PFSK-1 (cell line): ENCODE measurements around the gene ATG9B.

Source experiments
- FOXP2 ChIP-seq: optimal IDR thresholded peaks from 2 replicates; pipeline ENCODE3; 2011; ENCODE audit warnings: borderline replicate concordance, control low read depth, inconsistent platforms; ENCODE audit not compliant: insufficient read depth; ENCODE audit errors: extremely low read length, extremely low read depth
- POLR2AphosphoS5 ChIP-seq: IDR thresholded peaks from 2 replicates; pipeline ENCODE4 v1.6.1; 2012; ENCODE audit warnings: low read depth, mild to moderate bottlenecking, control low read depth, low read length, moderate library complexity
- SIN3A ChIP-seq: IDR thresholded peaks from 2 replicates; pipeline ENCODE4 v1.6.1; 2012; ENCODE audit warnings: mild to moderate bottlenecking, low read length, moderate library complexity, borderline replicate concordance; ENCODE audit not compliant: insufficient read depth
- TAF1 ChIP-seq: IDR thresholded peaks from 2 replicates; pipeline ENCODE4 v1.6.1; 2012; ENCODE audit warnings: low read length, control low read depth, borderline replicate concordance; ENCODE audit not compliant: insufficient read depth
- TF ChIP-seq, protein P1 (sequence below), 2 experiments: IDR thresholded peaks; 2 replicates each; pipeline versions ENCODE4 v1.6.1 to v1.8.0; 2011 to 2012; ENCODE audit warnings: low read depth in 2 of 2, low read length in 2 of 2, control low read depth in 1 of 2, inconsistent platforms in 1 of 2, mild to moderate bottlenecking in 1 of 2, moderate library complexity in 1 of 2; ENCODE audit not compliant: insufficient read depth in 1 of 2

ATG9B gene

DNA sequence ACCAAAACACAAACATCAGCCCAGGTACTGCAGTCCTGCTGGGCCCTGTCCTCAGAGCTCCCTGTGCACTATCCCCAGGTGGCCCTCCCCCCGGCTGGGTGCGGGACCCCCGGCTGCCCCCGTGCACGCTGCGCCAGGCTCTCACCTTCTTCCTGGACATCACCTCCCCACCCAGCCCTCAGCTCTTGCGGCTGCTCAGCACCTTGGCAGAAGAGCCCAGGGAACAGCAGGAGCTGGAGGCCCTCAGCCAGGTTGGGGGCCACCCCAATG is 14.3 kb downstream of the ATG9B start:
- TF ChIP-seq, protein P1, sequence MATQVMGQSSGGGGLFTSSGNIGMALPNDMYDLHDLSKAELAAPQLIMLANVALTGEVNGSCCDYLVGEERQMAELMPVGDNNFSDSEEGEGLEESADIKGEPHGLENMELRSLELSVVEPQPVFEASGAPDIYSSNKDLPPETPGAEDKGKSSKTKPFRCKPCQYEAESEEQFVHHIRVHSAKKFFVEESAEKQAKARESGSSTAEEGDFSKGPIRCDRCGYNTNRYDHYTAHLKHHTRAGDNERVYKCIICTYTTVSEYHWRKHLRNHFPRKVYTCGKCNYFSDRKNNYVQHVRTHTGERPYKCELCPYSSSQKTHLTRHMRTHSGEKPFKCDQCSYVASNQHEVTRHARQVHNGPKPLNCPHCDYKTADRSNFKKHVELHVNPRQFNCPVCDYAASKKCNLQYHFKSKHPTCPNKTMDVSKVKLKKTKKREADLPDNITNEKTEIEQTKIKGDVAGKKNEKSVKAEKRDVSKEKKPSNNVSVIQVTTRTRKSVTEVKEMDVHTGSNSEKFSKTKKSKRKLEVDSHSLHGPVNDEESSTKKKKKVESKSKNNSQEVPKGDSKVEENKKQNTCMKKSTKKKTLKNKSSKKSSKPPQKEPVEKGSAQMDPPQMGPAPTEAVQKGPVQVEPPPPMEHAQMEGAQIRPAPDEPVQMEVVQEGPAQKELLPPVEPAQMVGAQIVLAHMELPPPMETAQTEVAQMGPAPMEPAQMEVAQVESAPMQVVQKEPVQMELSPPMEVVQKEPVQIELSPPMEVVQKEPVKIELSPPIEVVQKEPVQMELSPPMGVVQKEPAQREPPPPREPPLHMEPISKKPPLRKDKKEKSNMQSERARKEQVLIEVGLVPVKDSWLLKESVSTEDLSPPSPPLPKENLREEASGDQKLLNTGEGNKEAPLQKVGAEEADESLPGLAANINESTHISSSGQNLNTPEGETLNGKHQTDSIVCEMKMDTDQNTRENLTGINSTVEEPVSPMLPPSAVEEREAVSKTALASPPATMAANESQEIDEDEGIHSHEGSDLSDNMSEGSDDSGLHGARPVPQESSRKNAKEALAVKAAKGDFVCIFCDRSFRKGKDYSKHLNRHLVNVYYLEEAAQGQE (IDR thresholded peaks at IDR 0.05; ENCODE audit: insufficient read depth in 1 of 2, low read depth in 2 of 2, low read length in 2 of 2): no peak
- TF ChIP-seq SIN3A (no peak), TAF1 (no peak), FOXP2 (no peak), POLR2AphosphoS5 (no peak)

DNA sequence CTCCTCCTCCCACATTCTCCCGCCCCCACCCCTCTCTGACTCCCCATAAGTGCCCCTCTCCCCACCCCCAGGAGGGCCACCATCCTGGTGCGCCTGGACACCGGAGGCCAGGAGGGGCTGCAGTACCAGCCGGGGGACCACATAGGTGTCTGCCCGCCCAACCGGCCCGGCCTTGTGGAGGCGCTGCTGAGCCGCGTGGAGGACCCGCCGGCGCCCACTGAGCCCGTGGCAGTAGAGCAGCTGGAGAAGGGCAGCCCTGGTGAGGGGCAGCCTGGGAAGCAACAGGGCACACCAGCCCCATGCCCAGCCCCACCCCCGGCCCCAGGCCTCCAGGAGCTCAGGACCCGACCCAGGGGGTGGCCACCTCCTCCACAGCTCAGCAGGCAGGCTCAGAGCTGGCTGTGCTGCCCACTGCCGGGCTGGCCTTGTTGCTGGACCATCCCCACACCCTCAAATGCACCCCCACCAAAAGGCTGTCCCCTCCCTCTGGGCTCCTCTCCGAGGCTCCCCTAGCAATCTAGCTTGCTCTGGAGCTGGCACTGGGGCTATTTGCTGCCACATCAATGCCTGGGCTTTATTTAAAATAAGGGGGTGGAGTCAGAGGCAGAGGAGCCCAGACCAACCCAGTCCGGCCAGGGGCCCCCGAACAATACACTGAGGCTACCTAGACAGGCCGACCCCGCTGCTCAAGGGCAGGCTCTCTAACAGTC is 14.8 kb downstream of the ATG9B start:
- no peak for TF ChIP-seq TAF1
- TF ChIP-seq, protein P1 (IDR thresholded peaks at IDR 0.05; ENCODE audit: insufficient read depth in 1 of 2, low read depth in 2 of 2, low read length in 2 of 2): no peak
- no peak for TF ChIP-seq POLR2AphosphoS5
- no peak for TF ChIP-seq SIN3A
- no peak for TF ChIP-seq FOXP2

DNA sequence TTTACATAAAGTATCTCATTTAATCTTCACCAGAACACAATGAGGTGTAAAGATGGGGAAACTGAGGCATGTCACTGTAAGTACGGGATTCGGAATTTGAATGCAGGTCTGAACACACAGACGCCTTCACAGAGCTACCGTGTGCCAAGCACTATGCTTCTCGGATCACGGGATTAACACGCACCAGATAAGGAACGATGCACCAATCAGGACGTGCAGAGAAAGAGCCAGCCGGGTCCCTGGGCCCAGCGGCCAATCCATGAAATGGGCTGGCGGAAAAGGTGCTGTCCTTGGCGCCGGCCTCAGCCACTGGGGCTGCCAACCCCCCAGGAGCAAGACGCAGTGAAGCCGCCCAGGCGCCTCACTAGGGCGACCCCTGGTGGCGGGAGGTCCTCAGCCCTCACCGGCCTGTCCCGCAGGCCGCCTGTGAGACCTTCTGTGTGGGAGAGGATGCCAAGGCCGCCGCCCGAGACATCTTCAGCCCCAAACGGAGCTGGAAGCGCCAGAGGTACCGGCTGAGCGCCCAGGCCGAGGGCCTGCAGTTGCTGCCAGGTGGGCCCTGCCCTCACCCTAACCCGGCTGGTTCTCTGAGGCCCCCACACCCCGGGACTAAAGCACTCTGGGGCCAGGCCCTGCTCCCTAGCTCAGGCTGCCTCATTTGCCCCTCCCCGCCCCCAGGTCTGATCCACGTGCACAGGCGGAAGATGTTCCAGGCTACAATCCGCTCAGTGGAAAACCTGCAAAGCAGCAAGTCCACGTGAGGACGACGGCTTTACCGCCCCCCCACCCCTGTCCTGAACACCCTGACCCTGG is 15.6 kb downstream of the ATG9B start:
- TF ChIP-seq, protein P1 (IDR thresholded peaks at IDR 0.05; ENCODE audit: insufficient read depth in 1 of 2, low read depth in 2 of 2, low read length in 2 of 2): peak in 1 of 2 experiments; percentile 62; a peak in 1 of 4 replicates
- TF ChIP-seq POLR2AphosphoS5: peak; percentile 73
- TF ChIP-seq TAF1: 0 out of 2 replicates have a peak, but pooled peaks have one; percentile 18
- TF ChIP-seq SIN3A: no peak

DNA sequence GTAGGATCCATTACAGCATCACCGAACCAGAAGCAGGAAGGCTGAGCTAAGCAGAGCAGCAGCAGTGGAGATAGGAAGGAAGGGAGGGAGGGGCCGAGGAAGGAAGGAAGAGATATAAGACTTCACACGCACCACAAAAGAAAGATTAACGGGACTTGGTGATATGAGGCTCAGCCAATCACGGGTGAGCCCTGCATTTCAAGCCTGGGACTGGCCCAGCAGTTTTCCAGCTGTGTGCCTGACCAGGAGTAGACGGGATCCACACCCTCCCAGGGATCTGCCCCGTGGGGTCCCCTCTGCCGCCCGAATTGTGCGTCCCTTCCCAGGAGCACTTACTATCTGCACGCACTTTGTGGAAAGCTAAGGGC is 16.2 kb downstream of the ATG9B start:
- TF ChIP-seq FOXP2 (no peak), POLR2AphosphoS5 (no peak), TAF1 (no peak), SIN3A (no peak)
- TF ChIP-seq, protein P1 (IDR thresholded peaks at IDR 0.05; ENCODE audit: insufficient read depth in 1 of 2, low read depth in 2 of 2, low read length in 2 of 2): no peak
